A549 (cell line): ENCODE measurements around the gene SLC6A18. TPM values are rescaled to one million over a fixed set of nuclear protein-coding genes. Genes with fewer than 3 reads are reported as not detected.

ENCODE experiments used
- ATAC-seq, 2 experiments: fragments of 200-7000 bp in 1 of 2; fragments of >200 bp in 1 of 2; cut with Nextera tagmentation in 1 of 2; cut with Tn5 transposase in 1 of 2; 3 replicates each; pipeline versions ENCODE4 v1.8.0 to v1.9.1; 2018 to 2020; ENCODE audit warnings: mild to moderate bottlenecking in 1 of 2, moderate library complexity in 1 of 2
- CTCF ChIA-PET: fragments of 300-600 bp; sonication (Branson Sonifier 250); formaldehyde crosslinking; extraction: SDS; loops from one replicate; lab custom pipeline; 2021; ENCODE audit warnings: antibody characterized with exemption, inconsistent platforms; lab: Yijun Ruan, JAX
- POLR2A ChIA-PET: fragments of 350-600 bp; formaldehyde crosslinking; extraction: SDS; loops from one replicate; lab custom pipeline; 2021; ENCODE audit warnings: antibody characterized with exemption, inconsistent platforms; lab: Yijun Ruan, JAX
- DNase-seq, 2 experiments: peaks; one replicate each; pipeline versions ENCODE4 v3.0.0 to v3.0.0-alpha.2; 2011 to 2016; ENCODE audit warnings: low read depth in 1 of 2, low spot score in 1 of 2
- FAIRE-seq: peaks from 2 replicates; lab custom pipeline; 2011; peaks lifted over from hg19 to GRCh38; lab: Jason Lieb, UNC
- H3K27ac ChIP-seq, 2 experiments: fragments of >200 bp; sonication (Bioruptor Twin); formaldehyde crosslinking; 3 replicates each; pipeline ENCODE4 v1.5.1; 2016 to 2017
- H3K4me1 ChIP-seq: fragments of >200 bp; sonication (Bioruptor Twin); formaldehyde crosslinking; 3 replicates; pipeline ENCODE4 v1.6.1; 2016
- H3K4me2 ChIP-seq: fragments of >200 bp; sonication (Bioruptor Twin); formaldehyde crosslinking; 3 replicates; pipeline ENCODE4 v1.6.1; 2016
- H3K4me3 ChIP-seq: fragments of >200 bp; sonication (Bioruptor Twin); formaldehyde crosslinking; 3 replicates; pipeline ENCODE4 v1.5.1; 2016
- H3K9me3 ChIP-seq: fragments of >200 bp; sonication (Bioruptor Twin); formaldehyde crosslinking; 3 replicates; pipeline ENCODE4 v1.6.1; 2016
- ATOH8 ChIP-seq: fragments of 250-450 bp; sonication (Bioruptor Pico); IDR thresholded peaks from 2 replicates; pipeline ENCODE4 v1.5.0; 2020; ENCODE audit warnings: low read depth, mild to moderate bottlenecking, moderate library complexity
- CBX2 ChIP-seq: fragments of 200-600 bp; sonication (generic); IDR thresholded peaks from 2 replicates; pipeline ENCODE4 v1.6.1; 2016; ENCODE audit warnings: low read depth, mild to moderate bottlenecking, borderline replicate concordance
- CBX8 ChIP-seq: fragments of 200-600 bp; sonication (generic); IDR thresholded peaks from 2 replicates; pipeline ENCODE4 v1.6.1; 2016
- CHD2 ChIP-seq: fragments of 150-350 bp; IDR thresholded peaks from 2 replicates; pipeline ENCODE4 v1.6.1; 2014; ENCODE audit warnings: low read length; ENCODE audit not compliant: partially characterized antibody
- CTCF ChIP-seq: fragments of >200 bp; sonication (Bioruptor Twin); formaldehyde crosslinking; IDR thresholded peaks from 3 replicates; pipeline ENCODE4 v1.5.1; 2016
- EHF ChIP-seq: fragments of 250-450 bp; sonication (Bioruptor Pico); IDR thresholded peaks from 2 replicates; pipeline ENCODE4 v1.5.0; 2020; ENCODE audit warnings: mild to moderate bottlenecking
- EHMT2 ChIP-seq: fragments of 200-600 bp; sonication (generic); IDR thresholded peaks from 2 replicates; pipeline ENCODE4 v1.6.1; 2016; ENCODE audit warnings: antibody characterized with exemption, low read depth, mild to moderate bottlenecking, moderate library complexity
- ELK1 ChIP-seq: fragments of 150-350 bp; IDR thresholded peaks from 2 replicates; pipeline ENCODE4 v1.6.1; 2014; ENCODE audit warnings: low read depth, mild to moderate bottlenecking, low read length
- EP300 ChIP-seq, 2 experiments: fragments of >200 bp; sonication (Bioruptor Twin); formaldehyde crosslinking; IDR thresholded peaks; 2 replicates in 1 of 2; 3 replicates in 1 of 2; pipeline ENCODE4 v1.6.1; 2016 to 2017
- FOSB ChIP-seq: fragments of 250-450 bp; sonication (Bioruptor Pico); IDR thresholded peaks from 2 replicates; pipeline ENCODE4 v1.5.0; 2020; ENCODE audit warnings: mild to moderate bottlenecking, moderate library complexity
- HDAC2 ChIP-seq: fragments of 200-600 bp; sonication (generic); IDR thresholded peaks from 2 replicates; pipeline ENCODE4 v1.6.1; 2016
- HEYL ChIP-seq: fragments of 250-450 bp; sonication (Bioruptor Pico); IDR thresholded peaks from 2 replicates; pipeline ENCODE4 v1.8.0; 2021; ENCODE audit warnings: mild to moderate bottlenecking, moderate library complexity
- HOXA7 ChIP-seq: fragments of 250-450 bp; sonication (Bioruptor Pico); IDR thresholded peaks from 2 replicates; pipeline ENCODE4 v1.5.0; 2020; ENCODE audit warnings: mild to moderate bottlenecking, moderate library complexity
- HOXB5 ChIP-seq: fragments of 250-450 bp; sonication (Bioruptor Pico); IDR thresholded peaks from 2 replicates; pipeline ENCODE4 v1.5.0; 2020; ENCODE audit warnings: mild to moderate bottlenecking, moderate library complexity
- JUNB ChIP-seq: fragments of >200 bp; sonication (Bioruptor Twin); formaldehyde crosslinking; IDR thresholded peaks from 2 replicates; pipeline ENCODE4 v1.6.1; 2016
- MAX ChIP-seq: IDR thresholded peaks from 2 replicates; pipeline ENCODE4 v1.6.1; 2012
- MAZ ChIP-seq: fragments of 150-350 bp; IDR thresholded peaks from 2 replicates; pipeline ENCODE4 v1.6.1; 2014; ENCODE audit warnings: antibody characterized with exemption, low read depth, low read length, borderline replicate concordance
- NPAS2 ChIP-seq: fragments of 250-450 bp; sonication (Bioruptor Pico); IDR thresholded peaks from 2 replicates; pipeline ENCODE4 v1.8.0; 2022; ENCODE audit warnings: mild to moderate bottlenecking, moderate library complexity, borderline replicate concordance
- PBX3 ChIP-seq: IDR thresholded peaks from 2 replicates; pipeline ENCODE4 v1.6.1; 2012
- PHF8 ChIP-seq: fragments of 200-600 bp; sonication (generic); IDR thresholded peaks from 2 replicates; pipeline ENCODE4 v1.6.1; 2016; ENCODE audit warnings: low read depth, mild to moderate bottlenecking, antibody characterized with exemption, moderate library complexity, borderline replicate concordance
- POLR2A ChIP-seq: IDR thresholded peaks from 2 replicates; pipeline ENCODE4 v1.6.1; 2012; ENCODE audit warnings: mild to moderate bottlenecking, low read length
- POLR2AphosphoS2 ChIP-seq: conservative IDR thresholded peaks from 2 replicates; pipeline ENCODE4 v1.6.1; 2012; ENCODE audit warnings: low read length, improper control_type of control experiment, inconsistent platforms
- RAD21 ChIP-seq, 2 experiments: fragments of >200 bp in 1 of 2; sonication (Bioruptor Twin) in 1 of 2; formaldehyde crosslinking in 1 of 2; IDR thresholded peaks in 1 of 2; conservative IDR thresholded peaks in 1 of 2; 2 replicates in 1 of 2; 3 replicates in 1 of 2; pipeline ENCODE4 v1.6.1; 2012 to 2018; ENCODE audit warnings: inconsistent platforms in 1 of 2
- RFX5 ChIP-seq: fragments of 450-650 bp; IDR thresholded peaks from 2 replicates; pipeline ENCODE4 v1.7.1; 2014; ENCODE audit warnings: antibody characterized with exemption, mild to moderate bottlenecking, moderate library complexity
- RNF2 ChIP-seq: fragments of 200-600 bp; sonication (generic); IDR thresholded peaks from 2 replicates; pipeline ENCODE4 v1.6.1; 2016; ENCODE audit warnings: low read depth, mild to moderate bottlenecking, antibody characterized with exemption, moderate library complexity, borderline replicate concordance
- TP53 ChIP-seq: fragments of 250-450 bp; sonication (Bioruptor Pico); IDR thresholded peaks from 2 replicates; pipeline ENCODE4 v1.5.0; 2021; ENCODE audit warnings: mild to moderate bottlenecking, moderate library complexity
- ZC3H11A ChIP-seq: fragments of 450-650 bp; IDR thresholded peaks from 2 replicates; pipeline ENCODE4 v1.6.1; 2014; ENCODE audit warnings: antibody characterized with exemption, mild to moderate bottlenecking
- ZSCAN20 ChIP-seq: fragments of 250-450 bp; sonication (Bioruptor Pico); IDR thresholded peaks from 2 replicates; pipeline ENCODE4 v1.8.0; 2022; ENCODE audit warnings: mild to moderate bottlenecking, moderate library complexity
- WGBS: methylation state at CpG from one replicate; pipeline ENCODE4 v1.1.6; 2017; ENCODE audit errors: missing lambda C conversion rate; 5-methylcytosine and 5-hydroxymethylcytosine counted together
- polyA plus RNA-seq, 4 experiments: library from polyadenylated mRNA; depleted of rRNA in 3 of 4; stranded (reverse); fragments of >200 nt; fragmentation: RNase III in 1 of 4; extraction: RNeasy Plus Mini Kit Qiagen cat#74134 plus additional on column Dnase treatment in 1 of 4; gene quantifications; 2 replicates in 3 of 4; 3 replicates in 1 of 4; pipeline ENCODE4 v1.2.3, GENCODE V29; 2011 to 2017

The SLC6A18 gene
- polyA plus RNA-seq, 2 of the 4 experiments (the other 2 are of a cell fraction) = not detected

- DNase-seq (no peak), ATAC-seq (peak; percentile 22 to 40; a peak in 4 of 6 replicates), FAIRE-seq (no peak)
- no peak for TF ChIP-seq HOXB5
- TF ChIP-seq ELK1 = no peak
- no peak for TF ChIP-seq RFX5
- TF ChIP-seq RNF2 = no peak
- no peak for TF ChIP-seq CBX8
- TF ChIP-seq JUNB = no peak
- no peak for TF ChIP-seq PHF8
- no peak for TF ChIP-seq PBX3
- no peak for TF ChIP-seq POLR2AphosphoS2
- TF ChIP-seq CTCF = no peak
- TF ChIP-seq TP53 (CRISPR knock-in tag) = no peak
- no peak for TF ChIP-seq EP300 (IDR thresholded peaks at IDR 0.05)
- no peak for TF ChIP-seq NPAS2 (CRISPR knock-in tag)
- no peak for TF ChIP-seq ZSCAN20
- no peak for TF ChIP-seq FOSB
- TF ChIP-seq EHF = no peak
- TF ChIP-seq HOXA7 (CRISPR knock-in tag) = no peak
- no peak for TF ChIP-seq ZC3H11A
- H3K4me2 ChIP-seq = no peak overlapping the region
- POLR2A ChIA-PET = no interaction called here
- no peaks in the 10 kb centered on the region for H3K4me1 ChIP-seq
- H3K4me3 ChIP-seq = no peak overlapping the region
- 52% methylated on average over 2 of the region's 2 CpGs for WGBS
- CTCF ChIA-PET = interaction anchor here (0.6 to 5.6 kb wide), 25 partner anchors 15 to 445 kb away, joined by 3 to 63 read pairs (median 4); no protein-coding TSS in a partner anchor
- H3K9me3 ChIP-seq = no peaks in the 10 kb centered on the region
- H3K27ac ChIP-seq = no peak overlapping the region
Observed at GRCh38 chr5:1209489-1209852, 15.7 kb upstream of the SLC6A18 start.

- ATAC-seq = no peak
- H3K9me3 ChIP-seq = no peaks in the 10 kb centered on the region
- ChIA-PET POLR2A (no interaction called here), CTCF (interaction anchor here (2.4 to 5.6 kb wide), 3 partner anchors 27 to 444 kb away, joined by 9 to 63 read pairs (median 16); no protein-coding TSS in a partner anchor)
- no peak overlapping the region for H3K4me2 ChIP-seq
- no peaks in the 10 kb centered on the region for H3K4me1 ChIP-seq
- WGBS = 63% methylated on average over 18 of the region's 21 CpGs
- FAIRE-seq = no peak
- no peak overlapping the region for H3K27ac ChIP-seq
- DNase-seq = no peak
- H3K4me3 ChIP-seq = no peak overlapping the region
- TF ChIP-seq RAD21 (conservative IDR thresholded peaks at IDR 0.05 in 1 of 2, IDR thresholded peaks at IDR 0.05 in 1 of 2) = no peak
- TF ChIP-seq MAX = no peak
- no peak for TF ChIP-seq CBX2
- no peak for TF ChIP-seq EHMT2
- no peak for TF ChIP-seq POLR2A
- TF ChIP-seq JUNB = no peak
- no peak for TF ChIP-seq HEYL (CRISPR knock-in tag)
- TF ChIP-seq CHD2 = no peak
- no peak for TF ChIP-seq ELK1
- TF ChIP-seq MAZ = no peak
- no peak for TF ChIP-seq HDAC2
- no peak for TF ChIP-seq ATOH8 (CRISPR knock-in tag)
Observed at GRCh38 chr5:1209896-1210776, 15.0 kb upstream of the SLC6A18 start.
